Effector CD8-positive, alpha-beta T cell (primary cell): ENCODE data around the gene TEX10.
"Not testable (repeated sequence)": the region's sequence is repeated elsewhere in the genome, so short reads cannot be mapped to it uniquely, and the experiment has no call there.

ENCODE experiments used
- DNase-seq: peaks from one replicate; lab custom pipeline; 2025; lab: John Stamatoyannopoulos, UW

TEX10 gene

GRCh38 chr9:100346836-100347235 lies 5.9 kb downstream of the TEX10 start:
- no peak for DNase-seq

DNA sequence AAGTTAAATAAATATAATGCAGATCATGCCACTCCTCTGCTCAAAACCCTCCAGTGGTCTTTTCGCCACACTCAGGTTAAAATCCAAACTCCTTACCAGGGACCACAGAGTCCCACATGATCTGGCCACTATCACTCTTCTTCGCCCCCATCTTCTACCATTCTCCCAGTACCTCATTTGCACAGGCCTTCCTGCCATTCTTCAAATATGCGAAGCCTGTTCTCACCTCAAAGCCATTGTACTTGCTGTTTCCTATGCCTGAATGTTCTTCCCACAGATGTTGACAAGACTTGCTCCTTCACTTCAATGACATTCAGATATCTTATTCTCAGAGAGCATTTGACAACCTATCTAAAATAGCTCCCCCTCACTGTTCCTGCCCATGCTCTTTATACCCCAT lies 10.9 kb downstream of the TEX10 start:
- no peak for DNase-seq

GRCh38 chr9:100340224-100340623 lies 12.5 kb downstream of the TEX10 start:
- DNase-seq: no peak

DNA sequence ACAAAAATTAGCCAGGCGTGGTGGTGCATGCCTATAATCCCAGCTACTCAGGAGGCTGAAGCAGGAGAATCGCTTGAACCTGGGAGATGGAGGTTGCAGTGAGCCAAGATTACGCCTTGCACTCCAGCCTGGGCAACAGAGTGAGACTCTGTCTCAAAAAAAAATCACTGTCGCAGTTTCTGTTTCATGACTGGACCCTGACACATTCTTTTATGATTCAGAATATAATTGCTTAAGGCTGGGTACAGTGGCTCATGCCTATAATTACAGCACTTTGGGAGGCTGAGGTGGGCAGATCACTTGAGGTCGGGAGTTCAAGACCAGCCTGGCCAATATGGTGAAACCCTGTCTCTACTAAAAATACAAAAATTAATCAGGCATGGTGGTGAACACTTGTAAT lies 14.0 kb downstream of the TEX10 start:
- DNase-seq: not testable (repeated sequence)

DNA sequence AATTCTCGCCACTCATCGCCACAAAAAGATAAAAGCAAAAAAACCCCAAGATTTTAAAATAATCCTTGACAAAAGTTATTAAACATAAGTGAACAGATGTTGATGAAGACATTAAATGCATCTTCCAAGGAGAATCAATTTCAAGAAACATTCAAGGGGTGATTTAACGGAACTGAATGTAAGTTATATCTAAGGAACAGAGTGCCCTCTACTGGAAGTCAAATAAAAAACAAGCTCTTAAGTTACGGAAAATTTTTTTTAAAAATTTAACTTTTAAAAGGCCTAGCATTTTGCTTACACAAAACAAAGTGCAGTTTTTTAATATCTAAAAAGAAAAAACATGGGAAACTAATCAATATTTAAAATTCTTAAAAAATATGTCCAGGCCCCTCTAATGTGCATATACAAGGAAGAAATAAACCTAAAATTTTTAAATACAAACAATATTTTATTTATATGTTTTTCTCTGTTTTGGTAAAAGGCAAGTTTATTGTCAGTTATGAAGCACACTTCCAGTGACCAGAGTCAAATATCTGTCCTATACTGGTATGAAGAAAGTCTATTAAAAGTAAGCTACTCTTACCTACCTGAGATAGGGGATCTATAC lies 28.0 kb downstream of the TEX10 start:
- DNase-seq: no peak

DNA sequence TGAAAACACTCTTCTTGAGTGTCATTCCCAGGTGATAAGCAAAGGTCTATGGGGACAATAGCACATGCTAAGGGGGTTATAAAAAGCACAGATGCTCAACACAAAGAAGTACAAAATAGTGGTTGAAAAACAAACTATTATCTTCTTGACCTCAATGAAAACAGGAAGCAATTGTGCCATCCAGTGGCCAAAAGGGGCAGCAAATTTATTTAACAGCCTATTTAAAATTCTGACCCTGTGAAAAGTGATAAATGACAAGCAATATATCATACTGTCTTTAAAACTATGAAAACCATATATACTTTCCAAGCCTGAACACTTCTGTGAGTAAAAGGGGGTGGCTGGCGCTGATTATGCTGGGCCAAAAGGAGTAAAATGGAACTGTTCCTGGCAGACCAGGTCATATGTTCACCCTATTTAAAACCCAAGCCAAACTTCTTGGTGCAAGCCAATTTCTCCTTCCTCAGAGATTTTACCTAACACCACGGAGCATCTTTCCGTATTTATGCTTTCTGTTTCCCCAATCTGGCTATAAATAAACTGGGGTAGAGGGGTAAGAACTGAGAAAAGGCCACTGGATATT lies 29.7 kb downstream of the TEX10 start:
- no peak for DNase-seq

DNA sequence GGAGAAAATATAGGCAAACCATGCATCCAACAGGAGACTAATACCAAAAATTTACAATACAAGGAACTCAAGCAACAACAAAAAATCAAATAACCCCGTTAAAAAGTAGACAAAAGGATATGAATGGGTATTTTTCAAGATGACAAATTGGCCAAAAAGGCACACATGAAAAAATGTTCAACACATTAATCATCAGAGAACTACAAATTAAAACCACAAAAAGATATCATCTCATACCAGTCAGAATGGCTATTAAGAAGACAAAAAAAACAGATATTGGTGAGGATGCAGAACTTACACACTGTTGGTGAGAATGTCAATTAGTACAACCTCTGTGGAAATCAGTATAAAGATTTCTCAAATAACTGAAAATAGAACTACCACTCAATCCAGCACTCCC lies 35.0 kb downstream of the TEX10 start:
- no peak for DNase-seq

DNA sequence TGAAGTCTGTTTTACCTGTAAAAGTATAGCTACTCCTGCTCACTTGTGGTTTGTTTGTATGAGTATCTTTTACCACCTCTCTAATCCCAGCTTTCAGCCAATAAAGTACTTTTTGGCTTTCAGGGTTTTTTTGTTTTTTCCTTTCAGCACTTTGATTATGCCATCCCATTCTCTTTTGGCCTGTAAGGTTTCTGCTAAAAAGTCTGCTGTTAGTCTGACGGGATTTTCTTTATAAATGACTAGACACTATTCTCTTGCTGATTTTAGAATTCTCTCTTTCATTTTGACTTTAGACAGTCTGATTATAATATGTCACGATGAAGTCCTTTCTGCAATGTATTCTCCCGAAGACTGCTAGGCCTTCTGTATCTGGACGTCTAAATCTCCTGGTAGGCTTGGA lies 37.2 kb downstream of the TEX10 start:
- DNase-seq: no peak

DNA sequence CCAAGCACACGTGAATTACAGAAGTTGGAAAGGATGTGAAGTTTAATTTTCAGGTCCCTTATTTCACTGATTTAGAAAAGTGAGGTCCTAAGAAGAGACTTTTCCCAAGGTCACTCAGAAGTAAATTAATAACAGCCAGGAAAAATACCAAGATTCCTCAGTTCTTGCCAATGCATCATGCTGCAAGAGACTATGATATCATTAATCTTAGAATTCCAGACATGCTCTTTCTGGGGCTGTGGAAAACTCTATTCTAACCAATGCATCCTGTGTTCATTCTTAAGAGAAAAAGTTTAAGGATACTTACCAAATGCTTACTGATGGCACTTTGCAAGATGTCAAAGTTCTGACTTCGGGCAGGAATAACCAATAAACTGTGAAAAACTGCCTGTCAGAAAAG lies 42.8 kb downstream of the TEX10 start:
- no peak for DNase-seq

DNA sequence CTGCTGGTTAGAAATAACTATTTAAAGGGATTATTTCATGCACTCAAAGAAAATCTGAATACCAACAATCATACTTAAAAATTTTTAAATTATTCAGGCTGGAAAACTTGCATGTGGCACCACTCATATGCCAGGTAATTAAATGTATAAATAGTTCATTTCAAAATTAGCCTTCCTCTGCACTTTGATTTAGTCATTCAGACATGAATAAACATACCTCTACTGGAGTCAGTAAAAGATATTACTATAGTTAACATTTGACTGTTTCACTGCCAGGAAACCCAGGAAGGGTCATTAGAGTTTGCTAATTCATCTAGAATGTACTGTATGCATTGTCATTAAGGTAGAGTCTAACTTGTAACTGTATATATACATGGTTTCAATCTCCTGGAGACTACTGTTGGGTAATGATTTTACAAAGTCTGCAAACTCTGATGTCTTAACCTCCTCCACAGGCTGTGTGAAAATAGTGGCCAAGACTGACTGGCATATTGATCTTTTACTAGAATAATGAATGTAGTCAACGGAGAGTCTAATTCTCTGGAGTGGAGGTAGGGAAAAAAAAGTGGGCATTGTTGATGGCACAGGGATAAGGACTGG lies 43.7 kb downstream of the TEX10 start:
- DNase-seq: no peak

GRCh38 chr9:100307080-100307479 lies 45.7 kb downstream of the TEX10 start:
- DNase-seq: no peak

GRCh38 chr9:100306283-100306682 lies 46.5 kb downstream of the TEX10 start:
- no peak for DNase-seq

GRCh38 chr9:100303747-100304146 lies 49.0 kb downstream of the TEX10 start:
- DNase-seq: no peak

GRCh38 chr9:100298378-100298777 lies 54.4 kb downstream of the TEX10 start:
- no peak for DNase-seq

DNA sequence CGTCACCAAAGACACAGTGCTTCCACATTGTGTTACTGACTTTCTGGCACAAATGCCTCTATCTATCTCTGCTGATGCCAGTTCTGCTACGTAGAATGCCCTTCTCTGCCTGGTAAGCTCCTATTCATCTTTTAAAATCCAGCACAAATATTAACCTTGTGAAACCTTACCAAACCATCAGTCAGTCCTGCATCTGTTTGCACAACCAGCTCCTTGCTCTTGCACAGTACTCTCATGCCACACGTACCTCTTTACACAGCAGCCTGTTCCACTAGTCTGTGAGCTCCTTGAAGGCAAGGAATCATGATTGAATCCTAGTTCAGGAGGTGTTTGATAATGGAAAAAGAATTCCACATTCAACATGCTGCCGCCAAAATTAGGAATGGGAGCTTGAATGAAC lies 56.3 kb downstream of the TEX10 start:
- no peak for DNase-seq

GRCh38 chr9:100295240-100295639 lies 57.5 kb downstream of the TEX10 start:
- DNase-seq: no peak

DNA sequence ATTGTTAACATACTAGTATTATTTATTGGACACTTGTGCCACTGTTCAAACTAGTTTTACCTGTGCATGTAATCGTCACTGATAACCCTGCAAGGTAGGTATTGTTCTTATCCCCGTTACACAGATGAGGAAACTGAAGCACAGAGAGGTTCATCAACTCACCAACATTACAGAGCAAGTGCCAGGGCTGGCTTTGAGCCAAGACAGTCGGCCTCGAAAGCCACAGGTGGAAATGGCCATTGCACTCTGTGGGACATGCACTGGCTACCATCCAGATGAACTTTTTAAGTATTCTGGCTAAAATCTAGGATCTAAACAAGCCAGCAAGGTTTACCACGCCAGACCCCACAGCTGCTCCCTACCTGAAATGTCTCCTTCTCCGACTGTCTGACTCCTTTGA lies 57.9 kb downstream of the TEX10 start:
- no peak for DNase-seq

DNA sequence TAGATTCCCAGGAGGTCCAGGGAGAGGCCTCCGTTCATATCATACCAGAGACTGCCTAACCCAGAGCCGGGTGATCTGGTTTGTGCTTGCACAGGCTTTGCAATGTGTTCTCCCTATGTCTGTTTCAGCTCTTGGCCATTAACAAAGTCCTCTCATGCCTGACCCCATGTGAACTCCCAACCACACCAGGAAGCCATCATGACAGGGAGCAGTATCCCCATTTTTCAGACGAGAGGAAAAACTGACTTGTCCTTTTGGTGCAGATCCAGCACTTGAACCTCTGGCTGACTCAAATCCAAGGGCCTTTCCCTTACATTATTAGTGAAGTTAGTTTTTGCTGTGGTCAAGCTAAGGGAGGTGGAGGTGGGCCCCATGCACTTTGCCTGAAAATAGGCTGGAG lies 58.4 kb downstream of the TEX10 start:
- DNase-seq: no peak

DNA sequence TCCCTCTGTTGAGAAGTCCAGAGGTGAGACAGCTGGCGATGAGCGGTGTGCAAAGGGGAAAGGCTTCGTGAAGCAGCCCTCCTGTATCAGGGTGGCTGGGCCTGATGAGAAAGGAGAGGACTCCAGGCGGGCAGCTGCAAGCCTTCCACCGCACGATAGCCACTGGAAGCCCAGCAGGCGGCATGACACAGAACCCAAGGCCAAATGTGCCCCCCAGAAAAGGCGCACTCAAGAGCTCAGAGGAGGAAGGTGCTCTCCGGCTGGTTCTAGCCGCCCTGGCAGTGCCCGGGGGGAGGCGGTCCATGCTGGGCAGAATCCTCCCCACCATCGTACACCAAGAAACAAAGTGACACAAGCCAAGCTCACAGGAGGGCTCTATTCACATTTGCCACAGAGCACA lies 60.3 kb downstream of the TEX10 start:
- DNase-seq: no peak

DNA sequence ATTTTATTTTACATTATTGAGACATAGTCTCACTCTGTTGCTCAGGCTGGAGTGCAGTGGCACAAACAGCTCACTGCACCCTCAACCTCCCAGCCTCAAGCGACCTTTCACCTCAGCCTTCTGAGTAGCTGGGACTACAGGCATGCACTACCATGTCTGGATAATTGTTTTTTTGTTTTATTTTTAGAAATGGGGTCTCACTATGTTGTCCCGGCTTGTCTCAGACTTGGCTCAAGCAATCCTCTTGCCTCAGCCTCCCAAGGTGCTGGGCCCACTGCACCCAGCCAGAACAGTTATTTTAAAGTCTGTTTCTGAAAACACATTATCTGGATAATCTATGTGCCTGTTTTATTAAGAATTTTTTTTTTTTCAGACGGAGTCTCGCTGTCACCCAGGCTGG lies 62.0 kb downstream of the TEX10 start:
- DNase-seq: no peak

GRCh38 chr9:100287186-100287585 lies 65.6 kb downstream of the TEX10 start:
- no peak for DNase-seq

DNA sequence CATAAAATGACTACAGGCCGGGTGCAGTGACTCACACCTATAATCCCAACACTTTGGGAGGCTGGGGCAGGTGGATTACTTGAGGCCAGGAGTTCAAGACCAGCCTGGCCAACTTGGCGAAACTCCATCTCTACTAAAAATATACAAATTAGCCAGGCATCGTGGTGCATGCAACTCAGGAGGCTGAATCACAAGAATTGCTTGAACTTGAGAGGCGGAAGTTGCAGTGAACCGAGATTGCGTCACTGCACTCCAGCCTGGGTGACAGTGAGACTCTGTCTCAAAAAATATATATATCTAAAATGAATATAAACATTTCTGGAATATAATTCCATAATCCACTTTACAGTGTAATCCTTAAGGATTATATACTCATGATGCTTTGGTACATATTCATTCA lies 66.5 kb downstream of the TEX10 start:
- no peak for DNase-seq

- DNase-seq: no peak
Observed at GRCh38 chr9:100285601-100286000, 67.1 kb downstream of the TEX10 start.

DNA sequence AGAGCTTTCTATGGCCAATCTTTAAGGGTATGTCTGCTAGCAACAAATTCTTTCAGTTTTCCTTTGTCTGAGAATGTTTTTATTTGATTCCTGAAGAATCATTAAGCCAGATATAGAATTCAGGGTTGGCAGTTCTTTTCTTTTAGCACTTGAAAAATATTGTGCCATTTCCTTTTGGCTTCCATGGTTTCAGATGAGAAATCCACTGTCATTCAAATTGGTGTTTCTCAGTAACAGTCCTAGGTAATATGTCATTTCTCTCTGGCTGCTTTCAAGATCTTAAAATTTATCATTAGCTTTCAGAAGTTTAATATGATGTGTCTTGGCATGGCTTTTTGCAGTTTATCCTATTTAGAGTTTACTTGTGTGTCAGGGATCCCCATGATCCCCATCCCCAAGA lies 67.7 kb downstream of the TEX10 start:
- DNase-seq: no peak
